ENCODE measurements around the gene HOXB3.
"Not testable (repeated sequence)": the region's sequence is repeated elsewhere in the genome, so short reads cannot be mapped to it uniquely, and the experiment has no call there.

HOXB3 gene

DNA sequence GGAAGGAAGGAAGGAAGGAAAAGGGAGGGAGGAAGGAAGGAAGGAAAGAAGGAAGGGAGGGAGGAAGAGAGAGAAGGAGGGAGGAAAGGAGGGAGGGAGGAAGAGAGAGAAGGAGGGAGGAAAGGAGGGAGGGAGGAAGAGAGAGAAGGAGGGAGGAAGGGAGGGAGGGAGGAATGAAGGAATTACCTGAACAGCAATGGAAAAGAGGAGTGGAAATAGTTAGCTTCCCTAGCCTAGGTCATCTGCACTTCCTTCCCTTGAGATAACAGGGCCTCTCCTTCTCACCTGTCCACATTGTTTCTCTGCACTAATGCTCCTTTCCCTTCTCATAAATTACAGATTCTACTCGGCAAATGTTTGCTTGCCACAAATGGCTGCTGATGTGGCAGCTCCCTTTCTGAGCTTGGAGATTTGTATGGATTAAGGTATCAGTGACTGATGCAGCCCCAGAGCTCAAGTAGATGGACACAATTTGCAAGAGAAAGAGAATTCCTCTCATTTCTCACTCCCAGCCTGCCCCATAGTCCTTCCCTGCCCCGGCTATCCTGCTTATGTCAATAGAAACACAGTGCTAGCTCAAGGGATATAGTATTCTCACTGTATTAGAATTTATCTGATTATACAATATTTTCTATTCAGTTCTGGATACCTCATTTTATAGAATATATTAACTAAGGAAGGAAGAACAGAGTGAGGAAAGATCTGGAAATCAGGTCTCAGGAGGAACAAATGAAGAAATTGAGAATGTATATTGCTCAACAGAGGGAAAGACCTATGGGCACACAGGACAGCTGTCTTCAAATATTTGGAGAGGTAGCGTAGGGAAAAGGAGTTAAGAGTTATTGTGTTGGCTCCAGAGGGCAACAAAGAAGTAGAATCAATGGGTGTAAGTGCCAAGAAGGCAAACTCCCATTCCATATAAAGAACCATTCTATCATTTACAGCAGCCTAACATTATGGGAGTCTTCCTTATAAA, 73.8 kb downstream of the HOXB3 start:
- no peak for DNase-seq

- DNase-seq, result no peak
Observed at GRCh38 chr17:48514477-48514876, 75.6 kb downstream of the HOXB3 start.

- DNase-seq, result no peak
Observed at GRCh38 chr17:48513666-48514455, 76.2 kb downstream of the HOXB3 start.

DNA sequence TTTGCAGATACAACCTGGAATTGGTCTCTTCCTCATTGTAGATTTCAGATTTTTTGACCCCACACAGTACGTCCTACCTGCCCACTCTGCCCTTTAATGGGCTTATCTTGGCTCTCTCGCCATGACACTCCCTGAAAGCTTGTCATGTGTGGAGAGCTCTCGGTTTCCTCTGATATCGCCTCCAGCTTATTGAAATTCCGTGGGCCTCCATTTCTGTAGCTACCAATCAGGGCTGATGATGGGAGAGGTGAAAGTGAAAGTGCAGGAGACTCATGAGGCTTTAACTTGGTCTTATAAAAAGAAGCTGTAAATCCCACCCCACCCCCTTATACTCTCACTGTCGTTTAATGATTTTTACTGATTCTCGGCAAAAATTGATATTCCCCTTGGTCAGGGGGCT, 76.9 kb downstream of the HOXB3 start:
- peak; percentile 19 for DNase-seq

DNA sequence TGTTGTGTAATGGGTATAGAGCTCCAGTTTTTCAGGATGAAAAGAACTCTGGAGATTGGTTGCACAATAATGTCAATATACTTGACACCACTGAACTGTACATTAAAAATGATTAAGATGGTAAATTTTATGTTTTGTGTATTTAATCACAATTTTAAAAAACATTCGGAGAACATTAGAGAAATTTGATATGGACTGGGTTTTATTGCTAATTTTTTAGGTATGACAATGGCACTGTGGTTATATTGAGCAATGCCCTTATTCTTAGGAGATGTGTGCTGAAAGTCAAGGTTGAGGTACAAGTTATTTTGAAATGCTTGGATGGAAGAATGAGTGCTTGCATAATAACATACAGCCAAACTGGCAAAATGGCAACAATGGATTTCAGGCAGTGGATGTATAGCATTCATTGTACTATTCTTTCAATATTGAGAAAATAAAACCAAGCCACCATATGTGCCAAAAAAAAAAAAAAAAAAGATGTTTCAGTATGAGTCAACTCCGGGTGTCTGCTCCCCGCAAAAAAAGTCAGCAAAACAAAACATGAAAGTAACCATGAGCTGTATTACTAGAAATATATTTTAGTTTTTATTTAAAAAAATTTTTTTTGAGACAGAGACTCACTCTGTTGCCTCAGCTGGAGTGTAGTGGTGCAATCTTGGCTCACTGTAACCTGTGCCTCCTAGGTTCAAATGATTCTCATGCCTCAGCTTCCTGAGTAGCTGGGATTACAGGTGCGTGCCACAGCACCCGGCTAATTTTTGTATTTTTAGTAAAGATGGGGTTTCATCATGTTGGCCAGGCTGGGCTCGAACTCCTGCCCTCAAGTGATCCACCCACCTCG, 79.1 kb downstream of the HOXB3 start:
- peak; percentile 73 for DNase-seq

DNA sequence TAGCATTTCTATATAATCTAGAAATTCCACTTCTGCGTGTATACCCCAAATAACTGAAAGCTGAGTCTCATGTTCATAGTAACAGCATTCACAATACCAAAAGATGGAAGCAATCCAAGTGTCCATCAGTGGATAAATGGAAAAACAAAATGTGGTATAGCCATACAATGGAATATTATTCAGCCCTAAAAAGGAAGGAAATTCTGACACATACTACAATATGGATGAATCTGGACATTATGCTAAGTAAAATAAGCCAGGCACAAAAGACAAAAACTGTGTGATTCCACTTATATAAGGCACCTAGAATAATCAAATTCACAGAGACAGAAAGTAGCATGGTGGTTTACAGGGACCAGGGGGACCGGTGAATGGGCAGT, 79.7 kb downstream of the HOXB3 start:
- DNase-seq, result no peak

DNA sequence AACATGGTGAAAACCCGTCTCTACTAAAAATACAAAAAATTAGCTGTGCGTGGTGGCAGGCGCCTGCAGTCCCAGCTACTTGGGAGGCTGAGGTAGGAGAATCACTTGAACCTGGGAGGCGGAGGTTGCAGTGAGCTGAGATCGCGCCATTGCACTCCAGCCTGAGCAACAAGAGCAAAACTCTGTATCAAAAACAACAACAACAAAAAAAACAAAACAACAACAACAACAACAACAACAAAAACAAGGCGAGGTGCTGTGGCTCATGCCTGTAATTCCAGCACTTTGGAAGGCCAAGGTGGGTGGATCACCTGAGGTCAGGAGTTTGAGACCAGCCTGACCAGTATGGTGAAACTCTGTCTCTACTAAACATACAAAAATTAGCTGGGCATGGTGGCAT, 80.3 kb downstream of the HOXB3 start:
- not testable (repeated sequence) for DNase-seq

DNA sequence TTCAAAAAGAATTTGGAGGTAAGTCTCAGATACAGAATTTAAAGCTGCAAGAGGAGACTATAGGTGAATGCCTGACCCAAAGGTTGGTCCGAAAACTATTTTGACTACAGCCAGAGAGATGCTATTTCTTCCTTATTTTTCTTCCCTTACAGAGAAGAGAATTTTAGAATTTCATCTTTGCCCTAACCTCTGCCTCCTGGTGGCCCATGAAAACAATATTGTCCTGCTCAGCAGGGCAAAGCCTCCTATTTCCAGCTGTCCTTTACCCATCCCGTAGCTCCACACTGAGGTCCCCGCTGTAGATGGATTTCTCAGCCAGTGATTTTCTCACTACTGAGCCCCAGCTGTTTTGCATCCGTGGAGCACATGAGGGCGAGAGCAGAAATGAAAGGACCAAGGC, 83.8 kb downstream of the HOXB3 start:
- no peak for DNase-seq

DNA sequence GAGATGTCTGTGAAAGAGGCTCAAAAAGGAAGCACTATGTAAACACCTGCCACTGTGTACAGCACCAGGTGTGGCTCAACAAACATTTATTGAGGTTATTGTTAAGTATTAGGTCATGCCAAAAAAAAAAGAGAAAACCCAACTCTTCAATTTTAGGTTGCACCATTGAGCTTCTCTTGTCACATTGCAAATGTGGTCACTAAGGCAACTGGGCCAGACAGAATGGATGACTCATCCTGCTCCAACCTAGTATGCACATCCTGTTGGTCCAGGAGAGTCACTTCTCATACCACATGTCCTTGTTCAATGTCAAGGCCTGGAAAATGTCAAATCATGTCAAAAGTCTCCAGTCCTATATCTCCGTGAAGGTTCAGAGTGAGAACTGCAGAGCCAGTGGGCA, 84.3 kb downstream of the HOXB3 start:
- peak; percentile 89 for DNase-seq

GRCh38 chr17:48504953-48505352, 85.1 kb downstream of the HOXB3 start:
- DNase-seq, result no peak

DNA sequence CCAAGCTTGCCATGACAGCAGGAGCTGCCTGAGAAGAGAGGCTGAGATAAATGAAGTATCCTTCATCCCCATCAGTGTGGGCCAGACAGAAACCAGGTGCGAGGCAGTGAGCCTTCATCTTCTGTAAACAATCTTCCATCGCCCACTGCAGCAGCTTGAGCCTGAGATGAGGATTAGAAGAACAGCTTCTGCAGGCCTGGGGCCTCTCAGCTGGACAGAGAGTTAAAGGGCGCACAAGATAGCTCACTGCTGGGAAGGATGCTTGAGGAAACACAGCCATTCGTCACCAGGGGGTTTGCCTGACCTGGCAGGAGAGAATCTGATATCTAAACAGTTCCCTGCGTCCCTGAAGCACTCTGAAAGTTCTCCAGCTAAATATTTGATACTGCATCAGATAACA, 86.3 kb downstream of the HOXB3 start:
- DNase-seq, result no peak

- DNase-seq, result no peak
Observed at GRCh38 chr17:48502901-48503300, 87.1 kb downstream of the HOXB3 start.

DNA sequence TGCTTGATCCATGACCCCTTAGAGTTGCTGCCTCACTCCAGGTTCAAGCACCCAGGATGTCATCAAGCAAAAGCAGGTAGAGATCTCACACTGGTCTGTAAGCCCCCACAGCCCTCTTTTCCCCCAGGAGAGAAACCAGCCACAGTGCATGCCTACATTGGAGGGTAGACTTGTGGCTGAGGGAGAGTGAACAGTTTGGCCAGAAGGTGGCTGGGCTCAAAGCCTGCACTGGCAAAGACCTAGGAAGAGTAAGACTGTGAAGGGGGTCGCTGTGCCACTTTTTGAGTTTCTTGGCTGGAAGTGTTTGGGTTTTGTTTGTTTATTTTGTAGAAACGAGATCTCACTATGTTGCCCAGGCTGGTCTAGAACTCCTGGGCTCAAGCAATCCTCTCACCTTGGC, 87.7 kb downstream of the HOXB3 start:
- no peak for DNase-seq

- no peak for DNase-seq
Observed at GRCh38 chr17:48500435-48501426, 89.3 kb downstream of the HOXB3 start.

DNA sequence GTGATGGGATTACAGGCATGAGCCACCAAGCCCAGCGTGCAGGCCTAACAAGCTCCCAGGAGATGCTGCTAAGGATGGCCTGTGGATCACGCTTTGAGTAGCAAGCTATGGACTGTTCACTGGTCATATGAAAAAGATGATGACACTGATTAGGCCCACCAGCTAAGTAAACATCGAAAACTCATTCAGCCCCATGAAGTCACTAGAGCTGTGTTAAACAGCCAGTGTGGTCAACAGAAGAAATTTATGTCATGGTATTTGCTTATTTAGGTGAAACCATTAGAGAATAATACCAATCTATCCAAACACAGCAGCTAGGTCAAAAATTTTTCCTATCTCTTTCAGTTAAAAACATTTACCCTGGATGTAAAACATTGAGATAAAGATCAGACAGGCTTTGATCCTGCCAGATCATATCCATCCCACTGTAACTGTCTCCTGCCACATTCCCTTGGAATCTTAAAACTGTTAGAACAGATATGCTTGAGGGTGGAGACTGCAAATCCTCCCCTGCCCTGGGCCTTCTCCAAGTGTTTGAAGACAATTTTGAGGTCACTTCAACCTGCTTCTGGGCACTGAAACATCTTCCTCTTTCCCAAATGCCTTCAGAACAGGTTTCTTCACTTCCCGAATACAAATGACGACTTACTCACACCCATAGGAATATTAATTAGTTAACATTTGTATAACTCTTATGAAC, 90.2 kb downstream of the HOXB3 start:
- DNase-seq, result no peak

- DNase-seq, result no peak
Observed at GRCh38 chr17:48499248-48499647, 90.8 kb downstream of the HOXB3 start.
